ENCODE data around the gene DGKG. TPM values are rescaled to one million over a fixed set of nuclear protein-coding genes. Genes with fewer than 3 reads are reported as not detected.

Gene DGKG
- total RNA-seq, 1 experiment from 2014 or later: 45.2 TPM

DNA sequence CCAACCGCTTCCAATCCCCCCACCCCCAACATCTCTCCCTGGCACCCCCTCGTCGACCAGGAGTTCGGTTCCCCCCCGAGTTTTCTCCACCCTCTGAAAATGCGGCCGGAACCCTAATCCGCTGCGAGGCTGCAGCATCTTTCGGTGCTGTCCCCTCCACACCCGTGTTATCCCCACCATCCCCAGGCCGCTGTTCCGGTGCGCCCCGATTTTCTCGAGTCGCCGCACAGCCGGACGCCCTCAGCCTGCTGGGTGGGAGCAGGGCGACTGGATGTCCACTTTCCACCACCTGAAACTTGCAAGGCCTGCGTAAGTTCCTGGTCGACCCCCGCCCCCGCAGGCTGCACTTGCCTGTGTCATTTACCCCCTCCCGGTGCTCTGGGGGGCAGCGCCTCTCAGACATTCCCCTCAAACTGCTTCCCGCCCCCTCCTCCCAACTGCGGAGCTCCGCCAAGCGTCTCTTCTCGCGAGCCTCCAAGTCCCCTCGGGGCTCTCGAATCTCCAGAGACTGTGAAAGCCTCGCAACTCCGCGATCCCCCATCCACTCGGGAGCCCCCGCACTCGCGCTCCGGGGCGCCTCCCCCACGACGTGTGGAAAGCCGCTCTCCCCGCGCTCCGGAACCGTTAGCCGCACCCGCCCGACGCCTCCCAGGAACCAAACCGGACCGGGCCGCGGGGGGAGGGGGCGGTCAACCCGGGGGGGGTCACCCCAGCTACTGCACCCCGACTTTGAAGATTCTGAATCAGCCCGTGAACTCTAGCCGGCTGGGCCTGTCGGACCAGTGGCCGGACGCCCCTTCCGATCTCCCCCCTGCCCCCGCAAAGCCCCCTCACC lies 253.7 kb downstream of the DGKG start:
- POLR2A ChIA-PET (ENCODE audit: low non-redundant PET): interaction anchor here (0.7 kb wide), 2 partner anchors 54 to 133 kb away, joined by 3 to 6 read pairs; no protein-coding TSS in a partner anchor
- intact Hi-C loops (cut with micrococcal nuclease; ENCODE audit: unreplicated experiment): loop anchor here (2.0 to 10.0 kb wide), 4 partner anchors 106 to 456 kb away; partner anchors contain the start of gene TBCCD1
- peak; percentile 92 for DNase-seq (ENCODE audit: low spot score)
- no peak for TF ChIP-seq EZH2 (IDR thresholded peaks at IDR 0.05; ENCODE audit: borderline replicate concordance, low read depth, low read length, poor library complexity, severe bottlenecking)
- TF ChIP-seq, protein P1, sequence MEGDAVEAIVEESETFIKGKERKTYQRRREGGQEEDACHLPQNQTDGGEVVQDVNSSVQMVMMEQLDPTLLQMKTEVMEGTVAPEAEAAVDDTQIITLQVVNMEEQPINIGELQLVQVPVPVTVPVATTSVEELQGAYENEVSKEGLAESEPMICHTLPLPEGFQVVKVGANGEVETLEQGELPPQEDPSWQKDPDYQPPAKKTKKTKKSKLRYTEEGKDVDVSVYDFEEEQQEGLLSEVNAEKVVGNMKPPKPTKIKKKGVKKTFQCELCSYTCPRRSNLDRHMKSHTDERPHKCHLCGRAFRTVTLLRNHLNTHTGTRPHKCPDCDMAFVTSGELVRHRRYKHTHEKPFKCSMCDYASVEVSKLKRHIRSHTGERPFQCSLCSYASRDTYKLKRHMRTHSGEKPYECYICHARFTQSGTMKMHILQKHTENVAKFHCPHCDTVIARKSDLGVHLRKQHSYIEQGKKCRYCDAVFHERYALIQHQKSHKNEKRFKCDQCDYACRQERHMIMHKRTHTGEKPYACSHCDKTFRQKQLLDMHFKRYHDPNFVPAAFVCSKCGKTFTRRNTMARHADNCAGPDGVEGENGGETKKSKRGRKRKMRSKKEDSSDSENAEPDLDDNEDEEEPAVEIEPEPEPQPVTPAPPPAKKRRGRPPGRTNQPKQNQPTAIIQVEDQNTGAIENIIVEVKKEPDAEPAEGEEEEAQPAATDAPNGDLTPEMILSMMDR (conservative IDR thresholded peaks at IDR 0.05; ENCODE audit: low read depth, low read length): no peak
- CTCF ChIA-PET: interaction anchor here (0.6 kb wide), 1 partner anchor 503 kb away, joined by 5 read pairs; no protein-coding TSS in a partner anchor
- peaks cover 43% of the 10 kb centered on the region for H3K4me1 ChIP-seq (ENCODE audit: insufficient read depth, low read length, poor library complexity, severe bottlenecking)
- H3K27ac ChIP-seq (ENCODE audit: low read depth, low read length, poor library complexity, severe bottlenecking): peak overlapping the region; percentile 89
- H3K4me3 ChIP-seq (ENCODE audit: low read depth, low read length, poor library complexity, severe bottlenecking): peak overlapping the region; percentile 70
- peaks cover 4% of the 10 kb centered on the region for H3K36me3 ChIP-seq (ENCODE audit: insufficient read depth, low read length, poor library complexity, severe bottlenecking)
- H3K9me3 ChIP-seq (ENCODE audit: low read depth, low read length, poor library complexity, severe bottlenecking): no peaks in the 10 kb centered on the region
- H3K27me3 ChIP-seq (replicated peaks; ENCODE audit: insufficient read depth, low read depth, low read length, poor library complexity): no peaks in the 10 kb centered on the region
- BruUV-seq (replicated peaks): no TSS peak

DNA sequence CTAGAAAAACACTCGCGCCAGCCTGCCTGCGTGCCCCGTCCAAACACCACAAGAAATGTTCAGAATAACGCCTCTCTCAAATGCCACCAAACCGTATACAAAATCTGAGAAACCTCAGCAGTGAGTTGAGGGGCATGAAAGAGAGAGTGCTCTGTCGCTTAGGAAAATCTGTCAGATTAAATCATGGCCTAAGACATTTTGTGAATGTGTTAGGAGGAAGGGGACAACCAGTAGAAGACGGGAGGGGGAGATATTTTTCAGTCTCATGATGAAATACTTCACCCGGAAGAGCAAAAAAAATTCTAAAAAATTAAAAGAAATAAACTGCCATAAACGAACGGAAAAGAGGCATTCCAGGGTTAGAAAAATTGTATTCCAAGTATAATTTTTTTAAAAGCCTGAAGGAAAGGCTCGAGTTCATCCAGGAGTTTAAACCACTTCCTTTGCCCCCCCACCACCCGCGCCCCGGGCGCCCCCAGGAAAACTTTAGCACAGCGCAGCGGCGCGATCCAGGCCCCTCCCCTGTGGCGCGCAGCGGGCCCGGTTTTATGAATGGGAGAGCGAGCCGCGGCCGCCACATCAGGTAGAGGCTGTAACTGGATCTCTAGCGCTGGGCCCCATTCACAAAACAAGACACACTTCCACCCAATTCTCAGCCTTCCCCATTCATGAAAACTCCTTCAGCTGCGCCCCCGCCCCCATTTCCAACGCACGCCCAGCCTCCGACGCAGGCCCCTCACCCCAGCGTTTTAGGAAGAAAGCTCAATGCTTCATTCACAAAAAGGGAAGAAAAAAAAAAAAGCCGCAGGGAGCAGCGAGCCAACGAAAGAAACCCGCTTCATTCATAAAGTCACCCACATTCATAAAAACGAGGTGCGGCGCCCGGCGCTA lies 254.6 kb downstream of the DGKG start:
- TF ChIP-seq, protein P1 (conservative IDR thresholded peaks at IDR 0.05; ENCODE audit: low read depth, low read length): no peak
- no peak for TF ChIP-seq EZH2 (IDR thresholded peaks at IDR 0.05; ENCODE audit: borderline replicate concordance, low read depth, low read length, poor library complexity, severe bottlenecking)
- ChIA-PET POLR2A (ENCODE audit: low non-redundant PET) (interaction anchor here (0.7 kb wide), 1 partner anchor 53 kb away, joined by 3 read pairs; no protein-coding TSS in a partner anchor), CTCF (interaction anchor here (0.6 kb wide), 2 partner anchors 451 to 504 kb away, joined by 5 read pairs; no protein-coding TSS in a partner anchor)
- H3K4me1 ChIP-seq (ENCODE audit: insufficient read depth, low read length, poor library complexity, severe bottlenecking): peaks cover 52% of the 10 kb centered on the region
- H3K27me3 ChIP-seq (replicated peaks; ENCODE audit: insufficient read depth, low read depth, low read length, poor library complexity): no peaks in the 10 kb centered on the region
- BruUV-seq (replicated peaks): no TSS peak
- no peaks in the 10 kb centered on the region for H3K9me3 ChIP-seq (ENCODE audit: low read depth, low read length, poor library complexity, severe bottlenecking)
- H3K4me3 ChIP-seq (ENCODE audit: low read depth, low read length, poor library complexity, severe bottlenecking): peak overlapping the region; percentile 70
- peak; percentile 89 for DNase-seq (ENCODE audit: low spot score)
- H3K27ac ChIP-seq (ENCODE audit: low read depth, low read length, poor library complexity, severe bottlenecking): peak overlapping the region; percentile 89
- H3K36me3 ChIP-seq (ENCODE audit: insufficient read depth, low read length, poor library complexity, severe bottlenecking): peaks cover 4% of the 10 kb centered on the region
- intact Hi-C loops (cut with micrococcal nuclease; ENCODE audit: unreplicated experiment): loop anchor here (2.0 to 10.0 kb wide), 4 partner anchors 105 to 457 kb away; partner anchors contain the start of gene TBCCD1

DNA sequence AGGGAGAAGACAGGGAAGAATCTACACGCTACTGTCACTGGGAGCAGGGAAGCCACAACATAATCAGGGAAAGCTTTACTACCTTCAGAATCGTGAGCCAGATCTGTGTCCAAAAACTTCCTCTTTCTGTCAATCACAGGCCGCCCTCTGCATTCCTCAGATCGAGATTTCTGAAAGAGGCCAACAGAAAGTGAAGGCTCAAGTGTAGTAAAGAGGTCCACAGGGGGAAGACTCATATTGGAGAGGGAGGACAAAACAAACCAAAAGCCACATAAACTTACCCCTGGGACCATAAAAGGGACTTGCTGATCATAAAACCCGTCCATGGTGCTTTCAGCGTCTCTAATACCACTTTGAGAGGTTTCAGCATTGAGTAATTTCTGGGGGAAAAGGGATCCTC lies 256.5 kb downstream of the DGKG start:
- TF ChIP-seq, protein P1 (conservative IDR thresholded peaks at IDR 0.05; ENCODE audit: low read depth, low read length): no peak
- TF ChIP-seq EZH2 (IDR thresholded peaks at IDR 0.05; ENCODE audit: borderline replicate concordance, low read depth, low read length, poor library complexity, severe bottlenecking): no peak
- ChIA-PET POLR2A (ENCODE audit: low non-redundant PET) (interaction anchor here (0.6 kb wide), 1 partner anchor 8 kb away, joined by 4 read pairs; no protein-coding TSS in a partner anchor), CTCF (no interaction called here)
- peak; percentile 29 for DNase-seq (ENCODE audit: low spot score)
- intact Hi-C loops (cut with micrococcal nuclease; ENCODE audit: unreplicated experiment): loop anchor here (5.0 to 10.0 kb wide), 2 partner anchors 103 to 459 kb away; partner anchors contain the start of gene TBCCD1
- no peaks in the 10 kb centered on the region for H3K9me3 ChIP-seq (ENCODE audit: low read depth, low read length, poor library complexity, severe bottlenecking)
- H3K27ac ChIP-seq (ENCODE audit: low read depth, low read length, poor library complexity, severe bottlenecking): peak overlapping the region; percentile 1
- peaks cover 66% of the 10 kb centered on the region for H3K4me1 ChIP-seq (ENCODE audit: insufficient read depth, low read length, poor library complexity, severe bottlenecking)
- BruUV-seq (replicated peaks): no TSS peak
- peaks cover 4% of the 10 kb centered on the region for H3K36me3 ChIP-seq (ENCODE audit: insufficient read depth, low read length, poor library complexity, severe bottlenecking)
- H3K4me3 ChIP-seq (ENCODE audit: low read depth, low read length, poor library complexity, severe bottlenecking): no peak overlapping the region
- no peaks in the 10 kb centered on the region for H3K27me3 ChIP-seq (replicated peaks; ENCODE audit: insufficient read depth, low read depth, low read length, poor library complexity)

All from A673 (cell line).